Amygdala (tissue), 56 donors: ENCODE measurements around the gene GABBR2.

Source experiments
- DNase-seq, 56 donors: peaks; one replicate each; lab custom pipeline; 2025; lab: John Stamatoyannopoulos, UW

The GABBR2 gene

DNA sequence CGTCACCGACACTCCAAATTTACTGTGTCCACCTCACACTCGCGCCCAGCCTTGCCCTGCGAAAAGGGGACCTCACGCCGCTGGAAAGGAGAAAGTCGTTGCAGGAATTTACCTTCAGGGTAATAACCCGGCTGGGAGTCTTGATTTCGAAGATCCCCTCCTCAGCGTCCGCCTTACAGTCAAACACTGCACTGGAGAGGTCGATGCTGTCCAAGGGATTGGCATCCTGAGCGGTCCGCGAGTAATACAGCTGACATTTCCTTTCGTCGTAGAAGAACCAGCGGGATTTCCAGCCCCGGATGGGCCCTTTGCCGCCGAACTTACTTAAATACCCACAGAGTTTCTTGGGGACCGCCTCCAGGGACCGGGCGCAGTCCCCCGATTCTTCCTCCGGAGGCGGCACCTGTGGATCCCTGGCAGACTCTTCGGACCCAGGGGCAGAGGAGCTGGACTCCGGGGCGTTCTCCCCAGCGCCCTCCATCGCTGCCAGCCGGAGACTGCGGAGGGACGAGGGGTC is 453.6 kb downstream of the GABBR2 start:
- peak in 7 of 56 donors; percentile 11 to 61 (median 53) for DNase-seq

DNA sequence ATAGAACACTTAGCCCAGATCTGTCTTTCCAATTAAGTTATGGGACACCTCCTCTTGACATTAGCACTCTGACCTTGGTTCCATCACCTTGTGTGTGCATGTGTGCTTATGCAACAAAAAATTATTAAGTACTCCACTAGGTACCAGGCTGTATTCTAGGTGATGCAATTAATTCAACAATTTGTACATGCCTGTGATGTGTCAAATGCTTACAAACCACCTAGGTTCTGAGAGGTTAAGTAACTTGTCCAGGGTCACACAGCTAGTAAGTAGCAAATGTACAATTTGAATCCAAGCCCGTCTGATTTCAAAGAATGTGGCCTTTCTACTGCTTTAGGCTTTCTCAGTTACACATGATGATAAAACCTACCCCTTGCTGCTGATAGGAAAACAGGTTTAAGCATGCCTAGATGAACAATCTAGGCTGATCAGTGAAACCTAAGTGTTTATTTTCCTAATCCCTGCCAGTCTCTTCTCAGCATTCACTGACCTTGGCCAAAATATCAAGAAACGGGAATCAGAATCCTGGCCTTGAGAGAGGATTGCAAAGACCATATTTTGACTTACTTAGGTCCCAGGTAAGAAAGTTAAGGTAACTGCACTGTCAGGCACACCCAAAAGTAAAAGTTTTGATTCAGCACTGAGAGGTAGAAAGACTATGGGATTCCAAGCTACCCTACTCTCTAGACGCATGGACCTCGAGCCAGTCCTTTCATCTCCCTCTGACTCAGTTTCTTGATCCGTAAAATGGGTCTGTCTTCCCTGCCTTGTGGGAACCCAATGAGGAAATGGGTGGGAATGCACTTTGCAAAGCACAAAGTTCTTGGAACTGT is 454.3 kb downstream of the GABBR2 start:
- no peak for DNase-seq

DNA sequence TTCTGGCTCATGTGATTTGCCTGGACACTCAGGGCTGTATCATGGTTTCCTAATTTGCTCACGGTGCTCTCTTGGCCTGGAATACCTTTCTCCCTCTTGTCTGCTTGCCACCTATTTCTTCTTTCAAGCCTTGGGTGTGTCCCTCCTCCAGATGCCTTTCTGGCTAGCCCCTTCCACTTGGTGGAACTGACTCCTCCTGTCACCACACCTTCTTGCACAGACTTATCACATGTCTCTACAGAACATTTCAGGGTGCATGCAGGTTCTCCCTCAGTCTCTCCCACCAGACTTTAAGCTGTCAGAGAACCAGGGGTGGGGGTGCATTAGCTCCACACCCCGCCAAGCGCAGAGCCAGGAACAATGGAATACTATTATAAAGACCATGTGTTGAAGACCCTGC is 455.2 kb downstream of the GABBR2 start:
- no peak for DNase-seq

DNA sequence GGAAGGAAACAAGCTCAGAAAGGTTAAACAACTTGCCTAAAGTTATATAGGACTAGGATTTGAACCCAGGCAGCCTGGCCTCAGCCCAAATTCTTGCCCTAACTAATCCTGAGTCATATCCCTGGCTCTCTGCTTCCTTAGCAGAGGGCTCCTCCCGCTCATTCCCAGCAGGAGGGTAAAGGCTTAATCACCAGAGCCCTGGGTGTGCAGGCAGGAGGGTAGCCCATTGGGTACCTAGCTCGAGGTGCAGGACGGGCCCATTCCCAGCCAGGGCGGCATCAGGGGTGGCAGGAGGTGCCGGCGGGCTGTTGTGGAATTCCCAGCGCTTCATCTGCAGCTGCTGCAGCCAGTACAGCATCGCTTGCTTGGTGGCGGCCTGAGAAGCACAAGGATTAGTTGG is 457.2 kb downstream of the GABBR2 start:
- no peak for DNase-seq

DNA sequence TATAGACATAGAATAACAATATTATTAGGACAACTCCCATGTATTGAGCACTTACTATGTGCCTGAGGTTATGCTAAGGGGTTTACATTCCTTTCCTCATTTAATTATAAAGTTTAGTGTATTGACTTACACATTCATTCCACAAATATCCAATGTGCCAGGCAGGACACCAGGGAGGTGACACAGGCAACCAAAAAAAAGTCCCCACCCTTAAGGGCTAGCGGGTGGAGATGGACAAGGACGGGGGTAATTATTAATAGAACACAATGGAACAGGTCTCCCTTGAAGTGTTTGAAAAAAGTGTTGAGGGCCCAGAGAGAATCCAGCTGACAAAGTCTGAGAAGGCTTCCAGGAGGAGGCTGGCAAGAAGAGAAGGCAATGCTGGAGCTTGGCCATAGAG is 459.0 kb downstream of the GABBR2 start:
- no peak for DNase-seq

DNA sequence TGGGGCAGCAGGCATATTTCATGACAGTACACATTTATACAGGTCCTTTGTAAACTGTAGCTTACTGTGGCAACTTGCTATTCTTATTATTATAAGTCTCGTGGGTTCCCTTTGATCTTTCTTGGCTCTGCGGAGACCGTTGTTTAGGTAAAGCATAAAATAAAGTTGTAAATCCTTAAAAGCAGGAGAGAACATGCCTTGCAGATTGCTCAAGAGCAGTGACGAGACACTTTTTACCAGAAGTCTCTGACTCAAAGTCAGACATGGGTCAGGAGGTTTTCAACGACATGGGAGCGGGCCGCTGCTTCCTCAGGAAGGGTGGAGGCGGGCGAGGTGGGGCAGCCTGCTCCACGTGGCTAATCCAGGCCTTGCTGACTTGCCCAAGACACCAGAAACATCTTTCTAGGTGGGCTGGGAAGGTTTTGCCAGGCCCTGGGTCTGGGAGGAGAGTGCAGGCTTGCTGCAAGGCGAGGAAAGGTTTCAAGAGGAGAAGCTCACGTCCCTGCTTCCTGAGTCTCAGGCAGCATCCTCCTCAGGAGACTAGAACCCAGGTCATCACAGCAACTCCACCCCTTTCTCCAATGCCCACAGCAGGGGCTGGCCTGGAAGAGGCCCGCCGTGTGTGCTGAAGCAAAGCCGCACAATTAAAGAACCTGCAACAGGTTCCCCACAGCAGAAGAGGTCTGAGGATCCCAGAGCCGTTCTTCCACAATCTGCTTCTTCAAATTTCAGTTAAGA is 459.8 kb downstream of the GABBR2 start:
- DNase-seq, result no peak

DNA sequence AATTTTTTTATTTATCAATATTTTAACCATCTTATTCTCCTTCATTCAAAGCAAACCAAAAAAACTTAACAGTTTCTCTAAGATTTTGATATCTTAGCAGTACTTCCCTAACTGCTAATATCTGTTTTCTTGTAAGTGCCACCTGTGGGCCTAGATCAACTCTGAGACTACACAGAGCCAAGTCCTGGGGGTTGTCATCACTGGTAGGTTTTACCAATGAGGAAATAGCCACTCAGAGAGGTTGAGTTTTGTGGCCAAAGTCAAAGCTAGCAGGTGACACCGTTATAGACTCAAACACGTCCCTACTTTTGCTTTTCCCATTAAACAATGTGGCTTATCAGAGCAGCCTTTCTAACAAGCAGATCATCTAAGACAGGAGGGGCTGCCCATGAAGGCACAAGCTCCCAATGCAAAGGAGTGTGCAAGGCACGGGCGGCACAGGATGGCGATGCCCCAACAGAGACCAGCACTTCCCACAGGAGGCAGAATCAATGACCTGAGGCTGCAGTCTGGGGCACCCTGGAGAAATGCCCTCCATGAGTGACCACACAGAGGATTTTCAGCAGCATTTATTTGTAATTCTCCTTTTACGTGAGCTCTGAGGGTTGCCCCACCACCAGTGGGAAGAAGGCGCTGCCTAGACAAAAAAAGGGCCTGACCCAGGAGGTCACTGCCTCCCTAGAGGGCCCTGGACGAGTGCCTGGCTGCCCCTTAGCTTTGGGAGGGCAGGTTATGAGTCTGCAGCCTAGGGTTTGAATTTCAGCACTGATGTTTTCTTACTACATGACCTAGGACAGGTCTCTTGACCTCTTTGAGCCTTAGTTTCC is 460.7 kb downstream of the GABBR2 start:
- DNase-seq, result no peak

DNA sequence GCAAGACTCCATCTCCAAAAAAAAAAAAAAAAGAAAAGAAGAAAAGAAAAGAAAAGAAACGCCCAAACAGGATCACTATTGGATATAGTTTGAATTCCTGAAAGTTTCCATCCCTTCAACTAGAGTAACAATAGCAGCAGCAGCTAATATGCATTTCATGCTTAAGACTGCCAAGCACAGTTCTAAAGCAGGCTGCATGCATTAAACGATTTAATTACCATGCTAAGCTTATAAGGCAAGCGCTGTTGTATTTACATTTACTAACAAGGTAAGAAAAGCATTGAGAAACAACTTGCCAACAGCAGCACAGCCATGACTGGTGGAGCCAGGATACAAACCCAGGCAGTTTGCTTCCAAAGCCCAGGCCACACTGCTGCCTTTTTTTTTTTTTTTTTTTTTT is 466.3 kb downstream of the GABBR2 start:
- DNase-seq, result no peak

DNA sequence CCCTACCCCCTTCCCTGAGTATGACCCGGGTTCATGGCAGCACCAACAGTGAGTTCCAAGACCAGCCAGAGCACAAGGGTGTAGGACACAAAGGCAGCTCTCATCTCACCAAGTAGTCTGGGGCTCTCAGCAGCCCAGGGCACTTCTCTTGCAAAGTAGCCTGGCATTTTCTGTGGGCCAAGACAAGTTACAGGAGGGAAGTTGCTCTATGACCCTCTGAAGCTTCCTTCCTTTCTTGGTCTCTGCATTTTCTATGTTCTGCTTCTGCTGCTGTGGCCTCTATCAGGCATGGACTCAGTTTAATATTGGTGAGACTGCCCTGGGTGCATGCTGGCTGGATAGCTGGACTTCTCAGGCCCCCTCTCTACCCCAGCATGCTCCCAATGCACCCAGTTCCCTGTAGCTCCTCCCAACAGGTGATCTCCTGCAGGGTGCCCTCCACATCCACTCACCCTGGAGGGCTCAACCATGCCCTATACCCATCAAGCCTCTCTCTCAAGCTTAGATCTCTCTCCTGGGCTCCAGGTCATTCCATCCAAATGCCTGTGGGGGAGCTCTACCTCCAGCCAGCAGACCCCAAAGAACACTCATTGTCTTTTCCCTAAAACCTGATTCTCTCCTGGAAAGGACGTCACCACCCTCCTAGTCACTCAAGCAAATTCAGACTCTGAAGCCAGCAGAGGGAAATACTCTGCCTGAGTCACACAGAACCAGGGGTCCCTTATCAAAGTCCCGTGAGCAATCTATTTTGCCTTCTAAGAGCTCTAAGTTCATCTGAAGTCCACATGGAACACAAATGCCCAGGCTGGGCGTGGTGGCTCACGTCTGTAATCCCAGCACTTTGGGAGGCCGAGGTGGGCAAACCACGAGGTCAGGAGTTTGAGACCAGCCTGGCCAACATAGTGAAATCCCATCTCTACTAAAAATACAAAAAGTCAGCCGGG is 467.1 kb downstream of the GABBR2 start:
- no peak for DNase-seq

DNA sequence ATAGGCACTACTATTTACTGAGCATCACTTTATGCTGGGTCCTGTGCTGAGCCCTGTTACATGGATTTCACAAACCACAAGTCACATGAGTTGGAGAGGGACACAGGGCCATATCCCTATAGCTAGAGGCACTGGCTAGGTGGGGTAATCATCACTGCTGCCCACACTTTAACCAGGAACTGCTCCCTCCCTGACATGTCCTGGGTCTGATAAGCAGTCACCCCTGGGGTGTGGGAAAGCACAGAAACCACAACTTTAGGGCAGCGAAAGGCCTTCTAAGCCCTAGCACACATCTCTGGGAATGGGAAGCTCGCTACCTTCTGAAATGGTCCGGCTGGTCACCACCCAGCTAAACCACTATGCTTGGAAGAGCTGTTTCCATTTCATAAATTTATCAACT is 468.3 kb downstream of the GABBR2 start:
- no peak for DNase-seq
